HepG2 (cell line): Measurements from ENCODE around the gene RGSL1. TPM values are rescaled to one million over a fixed set of nuclear protein-coding genes. Genes with fewer than 3 reads are reported as not detected.

Experiments used
- ATAC-seq: fragments of 200-7000 bp; cut with Tn5 transposase; 3 replicates; pipeline ENCODE4 v1.9.1; 2020; ENCODE audit warnings: mild to moderate bottlenecking, moderate library complexity
- BruUV-seq: library from RNA; stranded (reverse); fragments of 400-500 nt; replicated peaks from 2 replicates; lab custom pipeline; 2021; lab: Mats Ljungman, UMichigan
- CTCF ChIA-PET: fragments of 300-600 bp; formaldehyde crosslinking; extraction: SDS; loops from one replicate; lab custom pipeline; 2021; ENCODE audit warnings: low total read pairs, inconsistent platforms, low intra/inter-chr PET ratio; lab: Yijun Ruan, JAX
- POLR2A ChIA-PET: fragments of 350-600 bp; sonication (Branson Sonifier 250); formaldehyde crosslinking; loops from one replicate; lab custom pipeline; 2020; ENCODE audit warnings: antibody characterized with exemption, inconsistent platforms; lab: Yijun Ruan, JAX
- DNase-seq: peaks from one replicate; pipeline ENCODE4 v3.0.0-alpha.2; 2015; ENCODE audit warnings: low spot score
- FAIRE-seq: peaks from 3 replicates; lab custom pipeline; 2011; peaks lifted over from hg19 to GRCh38; lab: Jason Lieb, UNC
- H2AFZ ChIP-seq: one replicate; pipeline ENCODE4 v1.6.1; 2011; ENCODE audit warnings: low read length, inconsistent platforms
- H3K27ac ChIP-seq: fragments of 300-600 bp; 3 replicates; pipeline ENCODE4 v1.8.0; 2011; ENCODE audit warnings: mixed run types, mild to moderate bottlenecking, mixed read lengths, low read length, inconsistent platforms; ENCODE audit not compliant: insufficient read depth; ENCODE audit errors: extremely low read length
- H3K27me3 ChIP-seq, 2 experiments: fragments of 200-600 bp in 1 of 2; 2 replicates in 1 of 2; 3 replicates in 1 of 2; pipeline versions ENCODE4 v1.6.0 to v1.8.0; 2011; ENCODE audit warnings: low read length in 2 of 2, mild to moderate bottlenecking in 2 of 2, moderate library complexity in 2 of 2, inconsistent platforms in 1 of 2; ENCODE audit not compliant: insufficient read depth in 2 of 2, control insufficient read depth in 1 of 2
- H3K36me3 ChIP-seq, 2 experiments: fragments of 200-600 bp in 1 of 2; replicated peaks in 1 of 2; 2 replicates in 1 of 2; 3 replicates in 1 of 2; pipeline versions ENCODE4 v1.5.1 to v1.8.0; 2011; ENCODE audit warnings: low read length in 2 of 2, inconsistent platforms in 1 of 2; ENCODE audit not compliant: insufficient read depth in 2 of 2, control insufficient read depth in 1 of 2
- H3K4me1 ChIP-seq: 2 replicates; pipeline ENCODE4 v1.5.1; 2012; ENCODE audit warnings: low read length, inconsistent platforms; ENCODE audit not compliant: insufficient read depth
- H3K4me2 ChIP-seq: 2 replicates; pipeline ENCODE4 v1.6.0; 2011; ENCODE audit warnings: low read depth, low read length, inconsistent platforms
- H3K4me3 ChIP-seq, 3 experiments: fragments of 200-600 bp in 1 of 3; sonication (generic), shearing (Covaris generic) in 1 of 3; replicated peaks in 1 of 3; 2 replicates each; pipeline ENCODE4 v1.5.1; 2011 to 2016; ENCODE audit warnings: low read length in 3 of 3, inconsistent platforms in 2 of 3, low read depth in 2 of 3, mild to moderate bottlenecking in 2 of 3, control low read depth in 1 of 3, mixed read lengths in 1 of 3; ENCODE audit not compliant: insufficient read depth in 1 of 3
- H3K79me2 ChIP-seq: one replicate; pipeline ENCODE4 v1.6.1; 2011; ENCODE audit warnings: low read length, inconsistent platforms; ENCODE audit not compliant: insufficient read depth
- H3K9ac ChIP-seq: 2 replicates; pipeline ENCODE4 v1.6.0; 2011; ENCODE audit warnings: mild to moderate bottlenecking, low read depth, low read length, inconsistent platforms; ENCODE audit not compliant: insufficient read depth
- H3K9me3 ChIP-seq: 2 replicates; pipeline ENCODE4 v1.5.1; 2012; ENCODE audit warnings: mild to moderate bottlenecking, low read length
- H4K20me1 ChIP-seq: 2 replicates; pipeline ENCODE4 v1.6.0; 2011; ENCODE audit warnings: inconsistent platforms, mild to moderate bottlenecking, low read length, moderate library complexity; ENCODE audit not compliant: insufficient read depth
- FLYWCH1 ChIP-seq: sonication (generic); formaldehyde crosslinking; IDR thresholded peaks from 2 replicates; pipeline ENCODE4 v1.8.1; 2023; ENCODE audit warnings: mild to moderate bottlenecking, missing genetic modification reagents
- HNRNPLL ChIP-seq: fragments of 200-400 bp; formaldehyde crosslinking; IDR thresholded peaks from 2 replicates; pipeline ENCODE4 v1.6.1; 2017; ENCODE audit warnings: mild to moderate bottlenecking, low read depth, low read length; ENCODE audit not compliant: poor library complexity, severe bottlenecking
- JUNB ChIP-seq: sonication (generic); formaldehyde crosslinking; IDR thresholded peaks from 2 replicates; pipeline ENCODE4 v1.8.0; 2022; ENCODE audit warnings: missing genetic modification reagents, mild to moderate bottlenecking, borderline replicate concordance
- NFATC3 ChIP-seq: sonication (generic); formaldehyde crosslinking; IDR thresholded peaks from 2 replicates; pipeline ENCODE4 v1.5.1; 2020; ENCODE audit warnings: mild to moderate bottlenecking, missing genetic modification reagents
- PREB ChIP-seq: sonication (generic); formaldehyde crosslinking; IDR thresholded peaks from 2 replicates; pipeline ENCODE4 v1.4.0; 2020; ENCODE audit warnings: missing genetic modification reagents
- ZBTB42 ChIP-seq: sonication (generic); formaldehyde crosslinking; IDR thresholded peaks from 2 replicates; pipeline ENCODE4 v1.5.0; 2020; ENCODE audit warnings: mild to moderate bottlenecking, missing genetic modification reagents
- ZFP91 ChIP-seq: sonication (generic); formaldehyde crosslinking; IDR thresholded peaks from 2 replicates; pipeline ENCODE4 v1.9.0; 2022; ENCODE audit warnings: missing genetic modification reagents, mild to moderate bottlenecking, borderline replicate concordance
- ZNF34 ChIP-seq: sonication (generic); formaldehyde crosslinking; IDR thresholded peaks from 2 replicates; pipeline ENCODE4 v1.4.0; 2020; ENCODE audit warnings: mild to moderate bottlenecking, missing genetic modification reagents, borderline replicate concordance
- ZNF414 ChIP-seq: sonication (generic); formaldehyde crosslinking; IDR thresholded peaks from 2 replicates; pipeline ENCODE4 v1.5.0; 2020; ENCODE audit warnings: missing genetic modification reagents
- ZNF710 ChIP-seq: sonication (generic); formaldehyde crosslinking; IDR thresholded peaks from 2 replicates; pipeline ENCODE4 v1.5.0; 2020; ENCODE audit warnings: mild to moderate bottlenecking, missing genetic modification reagents, borderline replicate concordance
- ZNF788 ChIP-seq: sonication (generic); formaldehyde crosslinking; IDR thresholded peaks from 2 replicates; pipeline ENCODE4 v1.5.0; 2020; ENCODE audit warnings: mild to moderate bottlenecking, missing genetic modification reagents, borderline replicate concordance
- WGBS: methylation state at CpG from one replicate; pipeline ENCODE4 v1.1.6; 2017; ENCODE audit warnings: low lambda C conversion rate; 5-methylcytosine and 5-hydroxymethylcytosine counted together
- in situ Hi-C: cut with HindIII; loops from 2 replicates; pipeline ENCODE4 v1.10.0; 2017; ENCODE audit warnings: low pct_unique_long_range_greater_than_20kb; ENCODE audit not compliant: extremely low pct_ligation_motif_present
- intact Hi-C: fragments of 100-400 bp; cut with micrococcal nuclease; formaldehyde crosslinking; loops from one replicate; pipeline ENCODE4 v1.10.0; 2022; ENCODE audit not compliant: unreplicated experiment
- polyA plus RNA-seq, 8 experiments: library from polyadenylated mRNA; depleted of rRNA in 3 of 8; stranded (reverse) in 7 of 8; unstranded in 1 of 8; fragments of >200 nt; fragmentation: Illumina TruSeq in 4 of 8; extraction: Trizol in 4 of 8; gene quantifications; 2 replicates each; pipeline versions ENCODE4 v1.2.1 to v1.2.3, GENCODE V29; 2011 to 2016; ENCODE audit warnings: low read depth in 4 of 8, missing spikeins in 1 of 8, mixed read lengths in 1 of 8; ENCODE audit not compliant: insufficient read depth in 1 of 8
- total RNA-seq, 5 experiments: library from RNA; depleted of rRNA; stranded (reverse); fragments of >200 nt; fragmentation: Illumina TruSeq; extraction: Trizol; gene quantifications; 2 replicates each; pipeline ENCODE4 v1.2.3, GENCODE V29; 2016; ENCODE audit warnings: low read depth in 1 of 5

The RGSL1 gene
- total and polyA plus RNA-seq, 2 of the 13 experiments (the other 11 are each of a cell fraction or from before 2014, with no cell fraction given) = not detected

- Histone ChIP-seq H2AFZ (no peak within 1 kb of the TSS), H3K4me2 (no peak within 1 kb of the TSS), H3K9me3 (no peaks in the 10 kb centered on the region), H3K36me3 (no peaks in the 10 kb centered on the region), H3K4me3 (no peak within 1 kb of the TSS), H3K27me3 (peaks cover 3 to 19% of the 10 kb centered on the region in 2 experiments; a peak in 3 of 5 replicates), H3K27ac (no peak within 1 kb of the TSS), H3K79me2 (no peaks in the 10 kb centered on the region), H3K4me1 (no peaks in the 10 kb centered on the region), H4K20me1 (no peaks in the 10 kb centered on the region), H3K9ac (no peak within 1 kb of the TSS)
- no peak for DNase-seq
- TF ChIP-seq ZNF710 (CRISPR knock-in tag) (no peak), HNRNPLL (peak; percentile 16), JUNB (CRISPR knock-in tag) (no peak), ZNF788 (CRISPR knock-in tag) (no peak), ZFP91 (CRISPR knock-in tag) (peak; percentile 52), ZNF34 (no peak), PREB (CRISPR knock-in tag) (no peak), ZBTB42 (no peak), FLYWCH1 (CRISPR knock-in tag) (no peak), NFATC3 (CRISPR knock-in tag) (no peak), ZNF414 (no peak)
- WGBS = 49% methylated on average over 22 of the region's 44 CpGs
- ChIA-PET CTCF (no interaction called here), POLR2A (no interaction called here)
- intact Hi-C loops = no loop called here
- in situ Hi-C loops = loop anchor here (5.0 kb wide), 1 partner anchor 183 kb away; the partner anchor contains the start of gene NPL
- no peak for FAIRE-seq
- ATAC-seq = peak; percentile 47
- BruUV-seq = no TSS peak
These were observed 154.5 kb downstream of the RGSL1 start, which contains the start of gene RGS16 for GRCh38 chr1:182604175-182605164. Gene RGS16 (minus strand): TSS chr1:182604389. CDS start chr1:182604259, 130 bp downstream.
